K562 (cell line): ENCODE measurements around the gene CDC42EP1. TPM values are rescaled to one million over a fixed set of nuclear protein-coding genes. Genes with fewer than 3 reads are reported as not detected.

Experiments used
- ATAC-seq: fragments of 200-7000 bp; cut with Tn5 transposase; 3 replicates; pipeline ENCODE4 v1.9.1; 2020; ENCODE audit warnings: moderate library complexity
- BruUV-seq: library from RNA; stranded (reverse); fragments of 400-500 nt; replicated peaks from 2 replicates; lab custom pipeline; 2021; lab: Mats Ljungman, UMichigan
- CTCF ChIA-PET: fragments of 300-600 bp; formaldehyde crosslinking; extraction: SDS; loops from one replicate; lab custom pipeline; 2021; ENCODE audit warnings: low intra/inter-chr PET ratio; lab: Yijun Ruan, JAX
- POLR2A ChIA-PET: fragments of 300-600, 350-650 bp; sonication (Branson Sonifier 250); formaldehyde crosslinking; extraction: SDS; loops from one replicate; lab custom pipeline; 2021; ENCODE audit warnings: antibody characterized with exemption, inconsistent platforms; lab: Yijun Ruan, JAX
- DNase-seq, 4 experiments: peaks; one replicate each; pipeline versions ENCODE4 v3.0.0 to v3.0.0-alpha.2; 2011 to 2018; ENCODE audit warnings: low spot score in 3 of 4, mixed read lengths in 3 of 4; ENCODE audit errors: extremely low read depth in 1 of 4
- FAIRE-seq: peaks from 2 replicates; lab custom pipeline; 2011; peaks lifted over from hg19 to GRCh38; lab: Jason Lieb, UNC
- H2AFZ ChIP-seq: 2 replicates; pipeline ENCODE4 v1.6.0; 2011; ENCODE audit warnings: low read depth, low read length, control low read depth, inconsistent platforms
- H3K27ac ChIP-seq: fragments of 200-600 bp; 3 replicates; pipeline ENCODE4 v1.8.0; 2011; ENCODE audit warnings: low read depth, mild to moderate bottlenecking, control low read depth, inconsistent platforms, low read length, moderate library complexity, mixed read lengths; ENCODE audit errors: extremely low read depth
- H3K27me3 ChIP-seq, 2 experiments: fragments of 300-600 bp in 1 of 2; 2 replicates in 1 of 2; 3 replicates in 1 of 2; pipeline versions ENCODE4 v1.6.0 to v1.8.0; 2011; ENCODE audit warnings: inconsistent platforms in 2 of 2, low read length in 2 of 2, mild to moderate bottlenecking in 1 of 2, mixed read lengths in 1 of 2, moderate library complexity in 1 of 2; ENCODE audit not compliant: control insufficient read depth in 2 of 2, insufficient read depth in 2 of 2
- H3K36me3 ChIP-seq: fragments of 300-600 bp; 3 replicates; pipeline ENCODE4 v1.8.0; 2011; ENCODE audit warnings: mild to moderate bottlenecking, low read length, inconsistent platforms; ENCODE audit not compliant: control insufficient read depth, insufficient read depth
- H3K4me1 ChIP-seq, 2 experiments: fragments of 200-600 bp in 1 of 2; replicated peaks in 1 of 2; 2 replicates in 1 of 2; 3 replicates in 1 of 2; pipeline versions ENCODE4 v1.5.1 to v1.8.0; 2011; ENCODE audit warnings: inconsistent platforms in 2 of 2, low read length in 2 of 2, mild to moderate bottlenecking in 1 of 2, mixed read lengths in 1 of 2, moderate library complexity in 1 of 2; ENCODE audit not compliant: control insufficient read depth in 2 of 2, insufficient read depth in 2 of 2
- H3K4me2 ChIP-seq: 2 replicates; pipeline ENCODE4 v1.6.1; 2011; ENCODE audit warnings: low read length, control low read depth, inconsistent platforms, mixed read lengths; ENCODE audit not compliant: insufficient read depth
- H3K4me3 ChIP-seq: fragments of 200-600 bp; sonication (generic), shearing (Covaris generic); 2 replicates; pipeline ENCODE4 v1.5.1; 2016; ENCODE audit warnings: control low read depth, inconsistent platforms
- H3K79me2 ChIP-seq: fragments of 200-600 bp; 3 replicates; pipeline ENCODE4 v1.8.0; 2011; ENCODE audit warnings: low read length, inconsistent platforms; ENCODE audit not compliant: control insufficient read depth, insufficient read depth
- H3K9ac ChIP-seq, 2 experiments: 2 replicates each; pipeline versions ENCODE4 v1.6.0 to v1.6.1; 2011; ENCODE audit warnings: low read depth in 2 of 2, low read length in 2 of 2, control low read depth in 1 of 2, inconsistent platforms in 1 of 2, mild to moderate bottlenecking in 1 of 2, mixed read lengths in 1 of 2; ENCODE audit not compliant: insufficient read depth in 1 of 2
- H3K9me1 ChIP-seq: one replicate; pipeline ENCODE4 v1.6.0; 2011; ENCODE audit warnings: inconsistent platforms, mild to moderate bottlenecking, low read length, moderate library complexity; ENCODE audit not compliant: control insufficient read depth, insufficient read depth
- H3K9me3 ChIP-seq: replicated peaks from 2 replicates; pipeline ENCODE4 v1.5.1; 2011; ENCODE audit warnings: low read depth, low read length, inconsistent platforms; ENCODE audit not compliant: control insufficient read depth, insufficient read depth
- H4K20me1 ChIP-seq: replicated peaks from 2 replicates; pipeline ENCODE4 v1.6.1; 2011; ENCODE audit warnings: low read length, inconsistent platforms, mixed read lengths; ENCODE audit not compliant: control insufficient read depth, insufficient read depth
- EP300 ChIP-seq: IDR thresholded peaks from 2 replicates; pipeline ENCODE4 v1.6.1; 2012; ENCODE audit warnings: low read length, improper control_type of control experiment
- KAT2B ChIP-seq: IDR thresholded peaks from one replicate; pipeline ENCODE4 v1.6.1; 2012; ENCODE audit warnings: low read depth, mild to moderate bottlenecking, control low read depth, inconsistent platforms, low read length, moderate library complexity
- KDM2B ChIP-seq: fragments of 250-450 bp; sonication (Bioruptor Pico); IDR thresholded peaks from 2 replicates; pipeline ENCODE4 v1.8.0; 2021; ENCODE audit warnings: mild to moderate bottlenecking, moderate library complexity
- MCM5 ChIP-seq: fragments of 450-650 bp; IDR thresholded peaks from 2 replicates; pipeline ENCODE4 v1.6.1; 2016; ENCODE audit warnings: low read depth
- NFATC3 ChIP-seq: fragments of 450-650 bp; IDR thresholded peaks from 2 replicates; pipeline ENCODE4 v1.6.1; 2017; ENCODE audit warnings: mild to moderate bottlenecking
- PHF20 ChIP-seq: fragments of 450-650 bp; IDR thresholded peaks from 2 replicates; pipeline ENCODE4 v1.6.1; 2018; ENCODE audit not compliant: partially characterized antibody
- PTTG1 ChIP-seq: fragments of 450-650 bp; IDR thresholded peaks from 2 replicates; pipeline ENCODE4 v1.6.1; 2016; ENCODE audit warnings: low read depth, mild to moderate bottlenecking, missing genetic modification characterization, missing compliant biosample characterization
- RB1 ChIP-seq: fragments of 450-650 bp; IDR thresholded peaks from 2 replicates; pipeline ENCODE4 v1.6.1; 2017; ENCODE audit warnings: low read depth, mild to moderate bottlenecking
- RBM17 ChIP-seq: fragments of 200-400 bp; formaldehyde crosslinking; IDR thresholded peaks from 2 replicates; pipeline ENCODE4 v1.6.1; 2017; ENCODE audit warnings: low read depth, mild to moderate bottlenecking, low read length, borderline replicate concordance
- SMARCB1 ChIP-seq: IDR thresholded peaks from 2 replicates; pipeline ENCODE4 v1.6.1; 2011; ENCODE audit warnings: improper control_type of control experiment, low read depth; ENCODE audit not compliant: insufficient read length
- SREBF2 ChIP-seq: sonication (generic); formaldehyde crosslinking; IDR thresholded peaks from 2 replicates; pipeline ENCODE4 v1.4.0; 2020; ENCODE audit warnings: mild to moderate bottlenecking, missing genetic modification reagents
- TEAD1 ChIP-seq, 2 experiments: fragments of 450-650 bp in 1 of 2; sonication (generic) in 1 of 2; formaldehyde crosslinking; IDR thresholded peaks; 2 replicates each; pipeline versions ENCODE4 v1.4.0 to v1.8.0; 2020 to 2022; ENCODE audit warnings: mild to moderate bottlenecking in 2 of 2, missing genetic modification reagents in 1 of 2
- THRAP3 ChIP-seq: fragments of 450-650 bp; IDR thresholded peaks from 2 replicates; pipeline ENCODE4 v1.6.1; 2016; ENCODE audit warnings: mild to moderate bottlenecking, inconsistent platforms, borderline replicate concordance
- ZNF140 ChIP-seq: fragments of 250-450 bp; sonication (Bioruptor Pico); IDR thresholded peaks from 2 replicates; pipeline ENCODE4 v1.8.0; 2021; ENCODE audit warnings: moderate library complexity, mild to moderate bottlenecking, inconsistent platforms
- WGBS: fragments of 100-300 bp; shearing (Covaris generic); methylation state at CpG from one replicate; pipeline ENCODE4 v1.1.6; 2016; ENCODE audit warnings: low coverage, mixed read lengths; ENCODE audit not compliant: insufficient coverage; ENCODE audit errors: missing lambda C conversion rate; 5-methylcytosine and 5-hydroxymethylcytosine counted together
- in situ Hi-C: fragments of 300-500 bp; cut with MboI; formaldehyde crosslinking; loops from 4 replicates; pipeline ENCODE4 v1.15.0; 2018; ENCODE audit warnings: inconsistent platforms, mixed read lengths
- intact Hi-C: fragments of 100-400 bp; cut with micrococcal nuclease; formaldehyde crosslinking; loops from 2 replicates; pipeline ENCODE4 v1.14.2; 2022
- polyA plus RNA-seq, 8 experiments: library from polyadenylated mRNA; depleted of rRNA in 4 of 8; stranded (reverse) in 5 of 8; unstranded in 3 of 8; fragments of >200 nt; fragmentation: Nextera tagmentation in 2 of 8; fragmentation: Illumina TruSeq in 1 of 8; extraction: Ambion mirVana in 2 of 8; extraction: Trizol in 1 of 8; gene quantifications; 2 replicates each; pipeline versions ENCODE4 v1.2.1 to v1.2.3, GENCODE V29; 2011 to 2014; ENCODE audit warnings: inconsistent platforms in 1 of 8, missing spikeins in 1 of 8
- total RNA-seq, 7 experiments: library from RNA; depleted of rRNA in 6 of 7; stranded (reverse); fragments of >200 nt in 6 of 7; fragmentation: Illumina TruSeq in 2 of 7; extraction: Trizol in 2 of 7; gene quantifications; 2 replicates each; pipeline versions ENCODE4 v1.2.1 to v1.2.3, GENCODE V29; 2011 to 2021; ENCODE audit warnings: low replicate concordance in 1 of 7
- TF ChIP-seq, protein P1 (sequence below): fragments of 450-650 bp; IDR thresholded peaks from 2 replicates; pipeline ENCODE4 v1.7.0; 2016; ENCODE audit warnings: borderline replicate concordance
- TF ChIP-seq, protein P2 (sequence below), 2 experiments: fragments of 450-650 bp in 1 of 2; IDR thresholded peaks; 2 replicates each; pipeline ENCODE4 v1.6.1; 2011 to 2017; ENCODE audit warnings: low read depth in 2 of 2, antibody characterized with exemption in 1 of 2, borderline replicate concordance in 1 of 2, low read length in 1 of 2, mild to moderate bottlenecking in 1 of 2, mixed read lengths in 1 of 2; ENCODE audit not compliant: control insufficient read depth in 1 of 2
- TF ChIP-seq, protein P3 (sequence below): sonication (generic); formaldehyde crosslinking; IDR thresholded peaks from 2 replicates; pipeline ENCODE4 v1.4.0; 2020; ENCODE audit warnings: mild to moderate bottlenecking, missing genetic modification reagents

CDC42EP1 gene
- total and polyA plus RNA-seq, 9 of the 15 experiments (the other 6 are each of a cell fraction or from before 2014, with no cell fraction given), result 0.67 to 70.2 (median 7.3) TPM

DNA sequence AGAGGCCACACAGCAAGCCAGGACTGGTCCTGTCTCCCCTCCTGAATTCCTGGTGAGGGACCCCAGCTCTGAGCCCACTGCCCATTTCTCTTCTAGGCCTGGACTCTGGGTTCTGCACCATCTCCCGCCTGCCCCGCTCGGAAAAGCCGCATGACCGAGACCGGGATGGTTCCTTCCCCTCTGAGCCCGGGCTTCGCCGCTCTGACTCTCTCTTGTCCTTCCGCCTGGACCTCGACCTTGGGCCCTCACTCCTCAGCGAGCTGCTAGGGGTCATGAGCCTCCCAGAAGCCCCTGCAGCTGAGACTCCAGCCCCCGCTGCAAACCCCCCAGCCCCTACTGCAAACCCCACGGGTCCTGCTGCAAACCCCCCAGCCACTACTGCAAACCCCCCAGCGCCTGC is 7.7 kb downstream of the CDC42EP1 start:
- FAIRE-seq (no peak), ATAC-seq (no peak), DNase-seq (no peak)
- intact Hi-C loops (no loop called here), in situ Hi-C loops (no loop called here)
- Histone ChIP-seq H3K36me3 (peaks cover 48% of the 10 kb centered on the region; the same call in 2 of the 3 replicates), H3K9me3 (no peaks in the 10 kb centered on the region), H4K20me1 (peaks cover 59% of the 10 kb centered on the region), H3K9ac (no peak overlapping the region), H3K4me3 (no peak overlapping the region), H3K79me2 (peaks cover 42% of the 10 kb centered on the region), H3K4me1 (peaks cover 18 to 41% of the 10 kb centered on the region in 2 experiments; a peak in 4 of 5 replicates), H3K9me1 (peaks cover 8% of the 10 kb centered on the region), H3K4me2 (no peak overlapping the region), H3K27ac (no peak overlapping the region), H2AFZ (no peak overlapping the region), H3K27me3 (no peaks in the 10 kb centered on the region)
- CTCF ChIA-PET, result interaction anchor here (1.7 to 2.0 kb wide), 2 partner anchors 23 to 29 kb away, joined by 11 to 18 read pairs; no protein-coding TSS in a partner anchor
- POLR2A ChIA-PET, result interaction anchor here (0.5 to 3.0 kb wide), 12 partner anchors 8 to 613 kb away, joined by 3 to 17 read pairs (median 4); no protein-coding TSS in a partner anchor
- BruUV-seq, result no TSS peak
- no CpG with 5 or more reads among the region's 15 CpGs for WGBS
- TF ChIP-seq MCM5 (no peak), ZNF140 (CRISPR knock-in tag) (no peak), EP300 (no peak), KDM2B (no peak), SMARCB1 (no peak), TEAD1 (CRISPR knock-in tag; IDR thresholded peaks at IDR 0.05) (no peak), SREBF2 (CRISPR knock-in tag) (no peak), THRAP3 (no peak), KAT2B (no peak), RBM17 (no peak), PHF20 (no peak), NFATC3 (no peak), PTTG1 (tag) (no peak), RB1 (no peak)
- TF ChIP-seq, protein P1, sequence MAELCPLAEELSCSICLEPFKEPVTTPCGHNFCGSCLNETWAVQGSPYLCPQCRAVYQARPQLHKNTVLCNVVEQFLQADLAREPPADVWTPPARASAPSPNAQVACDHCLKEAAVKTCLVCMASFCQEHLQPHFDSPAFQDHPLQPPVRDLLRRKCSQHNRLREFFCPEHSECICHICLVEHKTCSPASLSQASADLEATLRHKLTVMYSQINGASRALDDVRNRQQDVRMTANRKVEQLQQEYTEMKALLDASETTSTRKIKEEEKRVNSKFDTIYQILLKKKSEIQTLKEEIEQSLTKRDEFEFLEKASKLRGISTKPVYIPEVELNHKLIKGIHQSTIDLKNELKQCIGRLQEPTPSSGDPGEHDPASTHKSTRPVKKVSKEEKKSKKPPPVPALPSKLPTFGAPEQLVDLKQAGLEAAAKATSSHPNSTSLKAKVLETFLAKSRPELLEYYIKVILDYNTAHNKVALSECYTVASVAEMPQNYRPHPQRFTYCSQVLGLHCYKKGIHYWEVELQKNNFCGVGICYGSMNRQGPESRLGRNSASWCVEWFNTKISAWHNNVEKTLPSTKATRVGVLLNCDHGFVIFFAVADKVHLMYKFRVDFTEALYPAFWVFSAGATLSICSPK, result no peak
- TF ChIP-seq, protein P2, sequence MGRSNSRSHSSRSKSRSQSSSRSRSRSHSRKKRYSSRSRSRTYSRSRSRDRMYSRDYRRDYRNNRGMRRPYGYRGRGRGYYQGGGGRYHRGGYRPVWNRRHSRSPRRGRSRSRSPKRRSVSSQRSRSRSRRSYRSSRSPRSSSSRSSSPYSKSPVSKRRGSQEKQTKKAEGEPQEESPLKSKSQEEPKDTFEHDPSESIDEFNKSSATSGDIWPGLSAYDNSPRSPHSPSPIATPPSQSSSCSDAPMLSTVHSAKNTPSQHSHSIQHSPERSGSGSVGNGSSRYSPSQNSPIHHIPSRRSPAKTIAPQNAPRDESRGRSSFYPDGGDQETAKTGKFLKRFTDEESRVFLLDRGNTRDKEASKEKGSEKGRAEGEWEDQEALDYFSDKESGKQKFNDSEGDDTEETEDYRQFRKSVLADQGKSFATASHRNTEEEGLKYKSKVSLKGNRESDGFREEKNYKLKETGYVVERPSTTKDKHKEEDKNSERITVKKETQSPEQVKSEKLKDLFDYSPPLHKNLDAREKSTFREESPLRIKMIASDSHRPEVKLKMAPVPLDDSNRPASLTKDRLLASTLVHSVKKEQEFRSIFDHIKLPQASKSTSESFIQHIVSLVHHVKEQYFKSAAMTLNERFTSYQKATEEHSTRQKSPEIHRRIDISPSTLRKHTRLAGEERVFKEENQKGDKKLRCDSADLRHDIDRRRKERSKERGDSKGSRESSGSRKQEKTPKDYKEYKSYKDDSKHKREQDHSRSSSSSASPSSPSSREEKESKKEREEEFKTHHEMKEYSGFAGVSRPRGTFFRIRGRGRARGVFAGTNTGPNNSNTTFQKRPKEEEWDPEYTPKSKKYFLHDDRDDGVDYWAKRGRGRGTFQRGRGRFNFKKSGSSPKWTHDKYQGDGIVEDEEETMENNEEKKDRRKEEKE (IDR thresholded peaks at IDR 0.05; ENCODE audit: borderline replicate concordance in 1 of 2, control insufficient read depth in 1 of 2, low read depth in 2 of 2, low read length in 1 of 2), result no peak
- TF ChIP-seq, protein P3, sequence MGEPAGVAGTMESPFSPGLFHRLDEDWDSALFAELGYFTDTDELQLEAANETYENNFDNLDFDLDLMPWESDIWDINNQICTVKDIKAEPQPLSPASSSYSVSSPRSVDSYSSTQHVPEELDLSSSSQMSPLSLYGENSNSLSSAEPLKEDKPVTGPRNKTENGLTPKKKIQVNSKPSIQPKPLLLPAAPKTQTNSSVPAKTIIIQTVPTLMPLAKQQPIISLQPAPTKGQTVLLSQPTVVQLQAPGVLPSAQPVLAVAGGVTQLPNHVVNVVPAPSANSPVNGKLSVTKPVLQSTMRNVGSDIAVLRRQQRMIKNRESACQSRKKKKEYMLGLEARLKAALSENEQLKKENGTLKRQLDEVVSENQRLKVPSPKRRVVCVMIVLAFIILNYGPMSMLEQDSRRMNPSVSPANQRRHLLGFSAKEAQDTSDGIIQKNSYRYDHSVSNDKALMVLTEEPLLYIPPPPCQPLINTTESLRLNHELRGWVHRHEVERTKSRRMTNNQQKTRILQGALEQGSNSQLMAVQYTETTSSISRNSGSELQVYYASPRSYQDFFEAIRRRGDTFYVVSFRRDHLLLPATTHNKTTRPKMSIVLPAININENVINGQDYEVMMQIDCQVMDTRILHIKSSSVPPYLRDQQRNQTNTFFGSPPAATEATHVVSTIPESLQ (CRISPR knock-in tag), result no peak
